Measurements from ENCODE around the gene L3MBTL2.
"Not testable (repeated sequence)": the region's sequence is repeated elsewhere in the genome, so short reads cannot be mapped to it uniquely, and the experiment has no call there.

L3MBTL2 gene

GRCh38 chr22:41256254-41257253 is 51.4 kb downstream of the L3MBTL2 start:
- WGBS (ENCODE audit: insufficient coverage, insufficient read length), result no CpG with 5 or more reads among the region's 20 CpGs
- Histone ChIP-seq H3K4me3 (ENCODE audit: low read length) (no peak overlapping the region), H3K27ac (ENCODE audit: low read length) (no peak overlapping the region), H3K27me3 (ENCODE audit: control insufficient read depth, insufficient read depth, low read length) (no peaks in the 10 kb centered on the region), H3K9me3 (ENCODE audit: control insufficient read depth, insufficient read depth, low read length) (no peaks in the 10 kb centered on the region), H3K36me3 (ENCODE audit: control insufficient read depth, insufficient read depth, low read length) (peaks cover 62% of the 10 kb centered on the region), H3K4me1 (ENCODE audit: control insufficient read depth, insufficient read depth, low read length) (peaks cover 2% of the 10 kb centered on the region; the same call in 1 of the 2 replicates)
- no peak for DNase-seq (ENCODE audit: low read depth, low spot score)

- H3K27me3 ChIP-seq (ENCODE audit: control insufficient read depth, insufficient read depth, low read length), result no peaks in the 10 kb centered on the region
- H3K36me3 ChIP-seq (ENCODE audit: control insufficient read depth, insufficient read depth, low read length), result peaks cover 68% of the 10 kb centered on the region
- H3K4me1 ChIP-seq (ENCODE audit: control insufficient read depth, insufficient read depth, low read length), result peaks cover 2% of the 10 kb centered on the region; the same call in 1 of the 2 replicates
- no peak overlapping the region for H3K4me3 ChIP-seq (ENCODE audit: low read length)
- no peaks in the 10 kb centered on the region for H3K9me3 ChIP-seq (ENCODE audit: control insufficient read depth, insufficient read depth, low read length)
- no peak for DNase-seq (ENCODE audit: low read depth, low spot score)
- H3K27ac ChIP-seq (ENCODE audit: low read length), result no peak overlapping the region
- WGBS (ENCODE audit: insufficient coverage, insufficient read length), result no CpG with 5 or more reads among the region's 11 CpGs
These were observed 52.6 kb downstream of the L3MBTL2 start for GRCh38 chr22:41257696-41258095.

- WGBS (ENCODE audit: insufficient coverage, insufficient read length), result no CpG with 5 or more reads among the region's 4 CpGs
- H3K36me3 ChIP-seq (ENCODE audit: control insufficient read depth, insufficient read depth, low read length), result peaks cover 74% of the 10 kb centered on the region
- H3K4me1 ChIP-seq (ENCODE audit: control insufficient read depth, insufficient read depth, low read length); DNase-seq (ENCODE audit: low read depth, low spot score); H3K4me3 ChIP-seq (ENCODE audit: low read length); H3K27me3 ChIP-seq (ENCODE audit: control insufficient read depth, insufficient read depth, low read length); H3K27ac ChIP-seq (ENCODE audit: low read length); H3K9me3 ChIP-seq (ENCODE audit: control insufficient read depth, insufficient read depth, low read length): not testable (repeated sequence)
These were observed 54.6 kb downstream of the L3MBTL2 start for GRCh38 chr22:41259756-41260155.

GRCh38 chr22:41260871-41261270 is 55.8 kb downstream of the L3MBTL2 start:
- no CpG with 5 or more reads among the region's 7 CpGs for WGBS (ENCODE audit: insufficient coverage, insufficient read length)
- Histone ChIP-seq H3K27me3 (ENCODE audit: control insufficient read depth, insufficient read depth, low read length) (no peaks in the 10 kb centered on the region), H3K4me1 (ENCODE audit: control insufficient read depth, insufficient read depth, low read length) (peaks cover 2% of the 10 kb centered on the region; the same call in 1 of the 2 replicates), H3K27ac (ENCODE audit: low read length) (no peak overlapping the region), H3K4me3 (ENCODE audit: low read length) (no peak overlapping the region), H3K9me3 (ENCODE audit: control insufficient read depth, insufficient read depth, low read length) (no peaks in the 10 kb centered on the region), H3K36me3 (ENCODE audit: control insufficient read depth, insufficient read depth, low read length) (peaks cover 79% of the 10 kb centered on the region)
- DNase-seq (ENCODE audit: low read depth, low spot score), result no peak

- H3K36me3 ChIP-seq (ENCODE audit: control insufficient read depth, insufficient read depth, low read length), result peaks cover 76% of the 10 kb centered on the region
- DNase-seq (ENCODE audit: low read depth, low spot score), result no peak
These were observed 56.6 kb downstream of the L3MBTL2 start for GRCh38 chr22:41261541-41262249.

GRCh38 chr22:41262250-41262765 is 57.2 kb downstream of the L3MBTL2 start:
- H3K36me3 ChIP-seq (ENCODE audit: control insufficient read depth, insufficient read depth, low read length), result peaks cover 73% of the 10 kb centered on the region

More at GRCh38 chr22:41261541-41262249, 56.6 kb downstream of the L3MBTL2 start:
- H3K9me3 ChIP-seq (ENCODE audit: control insufficient read depth, insufficient read depth, low read length), result no peaks in the 10 kb centered on the region
- no peak overlapping the region for H3K27ac ChIP-seq (ENCODE audit: low read length)
- no peak overlapping the region; the same call in 1 of the 2 replicates for H3K4me3 ChIP-seq (ENCODE audit: low read length)
- WGBS (ENCODE audit: insufficient coverage, insufficient read length), result no CpG with 5 or more reads among the region's 12 CpGs
- no peaks in the 10 kb centered on the region for H3K27me3 ChIP-seq (ENCODE audit: control insufficient read depth, insufficient read depth, low read length)
- H3K4me1 ChIP-seq (ENCODE audit: control insufficient read depth, insufficient read depth, low read length), result peaks cover 2% of the 10 kb centered on the region; the same call in 1 of the 2 replicates

GRCh38 chr22:41263704-41264103 is 58.6 kb downstream of the L3MBTL2 start:
- Histone ChIP-seq H3K27me3 (ENCODE audit: control insufficient read depth, insufficient read depth, low read length) (no peaks in the 10 kb centered on the region), H3K4me1 (ENCODE audit: control insufficient read depth, insufficient read depth, low read length) (no peaks in the 10 kb centered on the region; the same call in 1 of the 2 replicates), H3K4me3 (ENCODE audit: low read length) (no peak overlapping the region), H3K9me3 (ENCODE audit: control insufficient read depth, insufficient read depth, low read length) (no peaks in the 10 kb centered on the region), H3K36me3 (ENCODE audit: control insufficient read depth, insufficient read depth, low read length) (peaks cover 75% of the 10 kb centered on the region), H3K27ac (ENCODE audit: low read length) (no peak overlapping the region)
- no CpG with 5 or more reads among the region's 2 CpGs for WGBS (ENCODE audit: insufficient coverage, insufficient read length)
- no peak for DNase-seq (ENCODE audit: low read depth, low spot score)

More at GRCh38 chr22:41262250-41262765, 57.2 kb downstream of the L3MBTL2 start:
- WGBS (ENCODE audit: insufficient coverage, insufficient read length), result no CpG with 5 or more reads among the region's 15 CpGs
- Histone ChIP-seq H3K4me3 (ENCODE audit: low read length) (no peak overlapping the region), H3K27ac (ENCODE audit: low read length) (no peak overlapping the region), H3K9me3 (ENCODE audit: control insufficient read depth, insufficient read depth, low read length) (no peaks in the 10 kb centered on the region), H3K4me1 (ENCODE audit: control insufficient read depth, insufficient read depth, low read length) (no peaks in the 10 kb centered on the region; the same call in 1 of the 2 replicates), H3K27me3 (ENCODE audit: control insufficient read depth, insufficient read depth, low read length) (no peaks in the 10 kb centered on the region)
- no peak for DNase-seq (ENCODE audit: low read depth, low spot score)

- no CpG with 5 or more reads among the region's 15 CpGs for WGBS (ENCODE audit: insufficient coverage, insufficient read length)
- Histone ChIP-seq H3K27me3 (ENCODE audit: control insufficient read depth, insufficient read depth, low read length) (no peaks in the 10 kb centered on the region), H3K36me3 (ENCODE audit: control insufficient read depth, insufficient read depth, low read length) (peaks cover 71% of the 10 kb centered on the region), H3K9me3 (ENCODE audit: control insufficient read depth, insufficient read depth, low read length) (no peaks in the 10 kb centered on the region), H3K27ac (ENCODE audit: low read length) (no peak overlapping the region), H3K4me1 (ENCODE audit: control insufficient read depth, insufficient read depth, low read length) (no peaks in the 10 kb centered on the region; the same call in 1 of the 2 replicates), H3K4me3 (ENCODE audit: low read length) (no peak overlapping the region)
- DNase-seq (ENCODE audit: low read depth, low spot score), result no peak
These were observed 59.4 kb downstream of the L3MBTL2 start for GRCh38 chr22:41264408-41264941.

GRCh38 chr22:41267958-41268357 is 62.8 kb downstream of the L3MBTL2 start:
- no peak for DNase-seq (ENCODE audit: low read depth, low spot score)
- Histone ChIP-seq H3K4me3 (ENCODE audit: low read length) (no peak overlapping the region), H3K4me1 (ENCODE audit: control insufficient read depth, insufficient read depth, low read length) (no peaks in the 10 kb centered on the region; the same call in 1 of the 2 replicates), H3K9me3 (ENCODE audit: control insufficient read depth, insufficient read depth, low read length) (no peaks in the 10 kb centered on the region), H3K36me3 (ENCODE audit: control insufficient read depth, insufficient read depth, low read length) (peaks cover 59% of the 10 kb centered on the region), H3K27ac (ENCODE audit: low read length) (no peak overlapping the region), H3K27me3 (ENCODE audit: control insufficient read depth, insufficient read depth, low read length) (no peaks in the 10 kb centered on the region)
- no CpG with 5 or more reads among the region's 16 CpGs for WGBS (ENCODE audit: insufficient coverage, insufficient read length)

GRCh38 chr22:41271787-41272186 is 66.7 kb downstream of the L3MBTL2 start:
- no CpG with 5 or more reads among the region's 9 CpGs for WGBS (ENCODE audit: insufficient coverage, insufficient read length)
- no peaks in the 10 kb centered on the region for H3K27me3 ChIP-seq (ENCODE audit: control insufficient read depth, insufficient read depth, low read length)
- no peaks in the 10 kb centered on the region for H3K4me1 ChIP-seq (ENCODE audit: control insufficient read depth, insufficient read depth, low read length)
- H3K27ac ChIP-seq (ENCODE audit: low read length), result no peak overlapping the region
- H3K4me3 ChIP-seq (ENCODE audit: low read length), result no peak overlapping the region
- peaks cover 45% of the 10 kb centered on the region for H3K36me3 ChIP-seq (ENCODE audit: control insufficient read depth, insufficient read depth, low read length)
- H3K9me3 ChIP-seq (ENCODE audit: control insufficient read depth, insufficient read depth, low read length), result no peaks in the 10 kb centered on the region
- no peak for DNase-seq (ENCODE audit: low read depth, low spot score)

Measured in iPS DF 6.9 (cell line).